Measurements from ENCODE around the gene SLC10A6.

The SLC10A6 gene

DNA sequence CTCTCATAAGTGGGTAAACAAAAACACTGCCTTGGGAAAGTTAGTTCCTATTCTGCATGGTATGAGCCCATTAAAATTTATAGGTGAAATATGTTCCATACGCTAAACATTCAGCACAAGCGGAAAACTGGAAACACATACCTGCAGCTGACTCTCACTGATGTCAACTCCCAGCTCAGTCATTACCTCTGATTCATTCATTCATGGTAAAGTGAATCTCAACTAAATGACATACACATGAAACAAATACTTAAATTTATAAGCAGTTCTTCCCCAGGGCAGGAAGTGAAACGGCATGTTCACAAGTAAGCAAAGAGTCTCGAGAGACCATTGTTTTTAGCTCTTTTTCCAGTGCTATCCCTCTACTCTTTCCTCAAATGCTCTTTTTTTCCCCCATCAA, 1.6 kb downstream of the SLC10A6 start:
- FAIRE-seq: no peak

DNA sequence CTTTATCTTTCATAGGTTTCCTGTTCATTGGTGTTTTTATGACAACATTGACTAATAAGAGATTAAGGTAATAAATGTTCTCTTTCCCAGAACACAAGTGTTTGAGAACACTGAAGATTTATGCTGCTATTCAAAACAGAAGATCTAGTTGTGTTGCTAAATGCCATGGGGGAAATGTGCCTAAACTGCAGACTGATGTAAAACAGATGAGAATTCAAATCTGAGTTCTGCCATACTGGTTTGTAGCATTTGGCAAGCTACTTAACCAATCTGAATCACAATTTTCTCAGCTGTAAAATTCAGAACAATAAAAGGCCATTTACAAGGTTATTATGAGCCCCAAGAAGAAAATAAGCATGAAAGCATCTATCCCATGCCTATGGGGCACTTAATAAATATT, 2.3 kb downstream of the SLC10A6 start:
- no peak for FAIRE-seq

DNA sequence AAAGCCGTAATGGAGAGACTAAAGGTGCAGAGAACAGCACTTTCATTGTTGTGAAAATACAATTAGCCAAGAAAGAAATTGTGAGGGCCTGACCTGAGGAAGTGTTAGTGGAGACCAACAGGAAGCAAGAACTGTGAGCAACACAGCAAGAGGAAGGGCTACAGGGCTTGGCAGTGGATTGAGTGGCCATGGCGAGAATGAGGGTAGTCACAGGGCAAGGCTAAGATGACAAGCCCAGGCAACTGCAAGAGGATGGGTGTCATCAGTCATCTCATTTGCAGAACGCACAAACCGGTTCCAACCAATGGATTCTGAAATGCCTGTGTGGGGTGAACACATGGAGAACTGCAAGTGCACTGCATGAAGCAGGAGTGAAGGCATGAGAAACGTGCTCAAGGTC, 3.6 kb downstream of the SLC10A6 start:
- no peak for FAIRE-seq

DNA sequence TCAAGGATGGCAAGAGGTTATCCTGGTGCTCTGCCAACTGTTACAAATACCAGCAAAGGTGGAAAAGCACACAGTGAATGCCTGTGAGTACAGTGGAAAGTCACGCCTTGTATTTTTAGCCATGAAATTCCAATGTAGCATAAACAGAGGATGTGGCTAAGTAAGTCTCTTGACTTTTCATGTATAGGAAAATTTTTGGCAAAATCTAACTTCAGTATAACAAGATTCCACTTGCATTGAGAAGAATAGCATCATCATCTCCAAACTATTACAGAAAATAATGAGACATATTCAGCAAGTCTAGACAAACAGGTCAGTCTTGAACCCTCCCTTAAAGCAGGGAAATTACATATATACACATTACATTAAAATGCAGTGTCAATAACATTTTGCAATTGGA, 7.9 kb downstream of the SLC10A6 start:
- FAIRE-seq: no peak

DNA sequence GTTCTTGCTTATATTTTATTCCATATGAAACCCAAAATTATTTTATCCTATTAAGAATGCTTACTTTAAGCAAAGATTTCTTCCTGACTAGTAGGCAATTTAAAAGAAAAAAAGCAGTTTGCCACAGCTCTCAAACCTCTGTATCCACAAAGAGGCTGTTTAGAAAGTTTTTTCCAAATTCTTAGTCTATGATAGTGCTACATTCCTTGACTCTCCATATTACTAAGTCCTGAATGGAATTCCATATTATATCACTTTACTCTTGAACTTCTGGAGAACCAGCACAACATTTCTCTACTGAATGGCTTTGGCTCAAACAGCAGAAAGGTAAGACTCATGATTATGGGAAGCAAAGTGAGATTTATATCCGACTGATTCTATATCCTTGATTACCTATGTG, 8.3 kb downstream of the SLC10A6 start:
- no peak for FAIRE-seq

DNA sequence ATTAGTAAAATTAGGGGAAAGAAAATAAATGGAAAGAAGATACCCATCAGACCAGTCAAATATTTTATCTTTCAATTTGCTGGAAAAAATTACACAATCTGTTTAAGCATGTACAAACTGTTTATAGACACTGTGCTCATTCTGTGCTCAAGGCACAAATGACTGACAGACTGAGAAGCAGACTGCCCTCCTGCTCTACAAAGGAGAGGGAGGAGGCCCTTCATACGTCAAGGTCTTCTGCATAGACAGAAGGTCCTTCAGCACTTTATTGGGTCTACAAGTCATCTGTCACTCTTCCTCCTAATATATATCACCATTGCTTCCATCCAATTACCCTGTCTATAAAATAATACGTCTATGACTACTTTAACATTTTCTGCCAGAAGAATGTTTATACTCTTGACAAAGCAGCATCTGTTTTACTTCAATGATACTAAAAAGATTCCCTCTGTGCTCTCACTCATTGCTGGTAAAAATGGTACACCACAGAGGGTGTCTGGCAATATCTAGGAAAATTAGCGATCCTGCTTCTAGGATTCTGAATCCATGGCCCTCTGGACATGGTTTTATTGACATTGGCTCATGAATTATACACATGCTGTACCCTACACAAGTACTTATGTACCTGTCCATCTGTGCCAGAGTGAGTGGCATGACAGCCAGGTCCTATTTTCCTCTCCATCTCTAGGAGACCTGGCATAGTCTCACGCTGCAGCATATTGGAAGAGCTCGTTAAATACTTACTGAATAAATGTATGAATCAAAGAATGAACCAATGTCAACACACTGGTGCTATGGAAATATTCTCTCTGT, 11.3 kb downstream of the SLC10A6 start:
- no peak for FAIRE-seq

DNA sequence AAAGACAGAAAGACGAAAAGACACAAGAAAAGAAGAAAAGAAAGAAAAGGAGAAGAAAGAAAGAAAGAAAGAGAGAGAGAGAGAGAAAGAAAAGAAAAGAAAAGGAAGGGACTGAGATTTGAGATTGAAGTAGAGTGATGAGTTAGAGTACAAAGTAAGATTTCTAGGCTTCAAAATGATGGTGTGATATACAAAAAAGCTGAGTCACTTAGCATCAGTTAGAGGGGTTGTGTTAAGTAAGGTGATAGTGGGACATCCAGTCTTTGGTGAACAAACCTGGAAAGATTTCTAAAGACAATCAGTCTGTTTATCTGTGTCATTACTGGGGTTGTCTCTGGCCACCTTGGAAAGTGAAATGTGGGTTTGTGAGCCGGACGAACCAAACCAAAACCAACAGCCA, 13.5 kb downstream of the SLC10A6 start:
- FAIRE-seq: no peak

DNA sequence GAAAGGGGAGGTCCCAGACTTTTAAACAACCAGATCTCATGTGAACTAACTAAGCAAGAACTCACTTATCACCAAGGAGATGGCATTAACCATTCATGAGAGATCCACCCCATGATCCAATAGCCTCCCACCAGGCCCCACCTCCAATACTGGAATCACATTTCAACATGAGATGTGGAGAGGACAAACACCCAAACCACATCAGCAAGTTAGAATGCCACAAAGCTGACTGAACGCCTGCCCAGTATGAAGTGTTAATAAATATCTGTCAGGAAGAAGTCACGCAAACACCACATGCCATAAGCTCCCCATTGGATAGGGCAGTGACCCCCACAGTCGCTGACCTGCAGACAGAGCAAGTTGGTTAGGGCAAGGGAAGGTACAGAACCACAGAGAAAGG, 14.3 kb downstream of the SLC10A6 start:
- no peak for FAIRE-seq

DNA sequence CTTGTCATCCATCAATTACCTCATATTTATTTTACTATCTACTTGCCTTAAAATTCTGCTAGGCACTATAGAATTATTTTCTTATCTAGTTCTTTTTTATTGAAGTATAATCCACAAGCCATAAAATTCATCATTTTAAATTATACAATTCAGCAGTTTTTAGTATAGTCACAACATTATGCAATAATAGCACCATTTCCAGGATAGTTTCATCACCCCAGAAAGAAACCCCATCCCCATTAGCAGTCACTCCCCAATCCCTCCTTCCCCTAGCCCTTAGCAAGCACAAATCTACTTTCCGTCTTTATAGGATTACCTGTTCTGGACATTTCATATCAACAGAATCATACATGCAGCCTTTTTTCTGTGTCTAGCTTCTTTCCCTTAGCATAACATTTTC, 15.6 kb downstream of the SLC10A6 start:
- no peak for FAIRE-seq

DNA sequence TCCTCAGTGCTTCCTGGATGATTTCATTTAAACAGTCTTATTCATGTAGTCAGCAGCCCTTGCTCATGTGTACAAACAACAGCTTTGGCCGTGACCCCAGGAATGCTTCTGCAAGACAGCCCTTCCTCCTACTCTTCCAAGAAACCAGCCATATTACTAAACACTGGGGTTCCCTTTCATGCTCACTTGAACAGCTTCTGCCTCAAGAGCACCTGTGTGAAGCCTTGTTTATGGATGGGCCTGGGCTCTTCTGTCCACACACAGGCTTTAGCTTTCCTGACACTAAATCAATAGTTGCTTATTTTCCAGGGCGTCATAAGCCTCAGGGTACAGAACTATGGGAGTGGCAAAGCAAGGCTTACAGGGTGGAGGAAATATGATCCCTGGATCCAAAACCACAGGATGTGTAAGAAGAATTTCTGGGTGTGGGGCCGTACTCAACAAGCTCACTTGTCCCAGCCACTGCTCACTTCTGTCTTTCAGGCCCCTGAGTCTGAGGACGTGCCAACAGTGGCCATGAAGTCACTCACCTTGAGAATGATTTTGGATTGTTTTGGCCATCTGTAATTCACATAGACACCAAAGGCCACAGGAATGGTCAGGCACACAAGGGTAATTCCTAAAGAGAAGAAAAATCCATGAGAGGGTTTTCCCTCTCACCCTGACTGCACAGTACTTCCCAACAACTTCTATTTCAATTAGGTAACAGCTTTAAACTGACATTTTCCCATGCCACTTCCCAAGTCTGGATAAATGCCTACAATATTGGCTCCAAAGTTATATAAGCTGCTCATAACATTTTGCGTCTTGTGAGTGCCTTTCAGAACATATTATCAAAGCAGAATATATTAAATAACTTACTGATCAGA, 17.7 kb downstream of the SLC10A6 start:
- no peak for FAIRE-seq

DNA sequence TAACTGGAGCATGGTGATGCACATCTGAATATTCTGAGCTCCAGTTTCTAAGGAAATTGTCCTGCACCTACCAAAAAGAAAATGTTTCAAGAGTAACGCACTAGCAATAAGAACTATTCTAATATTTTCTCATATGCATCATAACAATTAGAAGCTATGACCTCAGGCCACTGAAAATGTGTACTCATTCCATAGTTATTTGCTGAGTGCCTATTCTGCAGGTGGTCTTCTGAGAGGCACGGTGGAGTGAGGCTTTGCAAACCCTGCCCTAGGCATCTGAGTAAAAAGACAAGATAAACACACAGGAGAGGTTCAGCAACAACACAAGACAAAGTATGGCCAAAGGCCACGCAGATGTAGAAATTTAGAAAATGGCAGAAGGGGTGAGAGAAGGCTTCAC, 23.7 kb downstream of the SLC10A6 start:
- no peak for FAIRE-seq

DNA sequence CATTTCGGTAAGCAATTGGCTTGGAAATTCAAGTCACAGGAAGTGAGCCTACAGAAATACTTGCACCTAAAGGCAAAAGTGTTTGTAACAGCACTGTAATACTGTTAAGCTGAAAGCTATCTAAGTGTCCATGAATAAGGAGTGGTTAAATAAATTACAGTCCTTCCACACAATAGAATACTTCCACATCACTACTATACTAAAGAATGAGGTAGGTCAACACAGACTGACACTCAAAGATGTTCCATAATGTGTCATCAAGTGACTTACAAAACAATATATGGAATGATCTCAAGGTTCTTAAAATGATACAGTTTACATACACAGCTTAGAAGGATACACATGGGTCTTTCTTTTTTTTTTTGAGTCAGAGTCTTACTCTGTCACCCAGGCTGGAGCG, 27.0 kb downstream of the SLC10A6 start:
- no peak for FAIRE-seq

DNA sequence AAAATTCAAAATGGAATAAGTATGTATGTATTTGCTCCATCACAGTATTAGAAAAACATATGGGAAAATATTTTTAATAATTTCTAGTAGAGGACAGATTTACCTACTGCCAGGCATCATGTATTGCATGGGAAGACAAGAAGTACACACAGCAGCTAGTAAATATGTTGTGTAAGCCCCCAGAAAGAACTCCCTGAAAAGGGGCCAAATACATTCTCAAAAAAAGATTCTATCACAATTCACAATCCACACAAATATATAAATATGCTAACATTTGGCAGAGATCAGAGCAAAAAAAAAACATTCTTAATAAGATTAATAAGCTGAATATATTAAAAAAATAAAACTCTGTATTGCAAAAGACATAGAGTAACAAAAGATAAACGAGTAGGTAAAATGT, 28.0 kb downstream of the SLC10A6 start:
- no peak for FAIRE-seq

DNA sequence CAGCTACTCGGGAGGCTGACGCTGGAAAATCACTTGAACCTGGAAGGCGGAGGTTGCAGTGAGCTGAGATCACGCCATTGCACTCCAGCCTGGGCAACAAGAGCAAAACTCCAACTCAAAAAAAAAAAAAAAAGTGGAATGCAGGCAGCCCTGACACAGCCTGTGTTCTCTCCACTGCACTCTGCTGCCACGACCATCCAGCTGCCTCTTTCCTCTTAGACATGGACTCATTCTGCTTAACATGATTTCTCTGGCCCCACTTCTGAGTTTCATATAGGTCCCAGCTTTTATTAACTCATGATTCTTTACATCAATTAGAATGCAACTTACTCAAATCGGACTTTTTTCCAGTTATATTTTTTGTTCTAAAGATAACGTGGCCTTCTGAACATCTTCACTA, 29.6 kb downstream of the SLC10A6 start:
- FAIRE-seq: no peak

DNA sequence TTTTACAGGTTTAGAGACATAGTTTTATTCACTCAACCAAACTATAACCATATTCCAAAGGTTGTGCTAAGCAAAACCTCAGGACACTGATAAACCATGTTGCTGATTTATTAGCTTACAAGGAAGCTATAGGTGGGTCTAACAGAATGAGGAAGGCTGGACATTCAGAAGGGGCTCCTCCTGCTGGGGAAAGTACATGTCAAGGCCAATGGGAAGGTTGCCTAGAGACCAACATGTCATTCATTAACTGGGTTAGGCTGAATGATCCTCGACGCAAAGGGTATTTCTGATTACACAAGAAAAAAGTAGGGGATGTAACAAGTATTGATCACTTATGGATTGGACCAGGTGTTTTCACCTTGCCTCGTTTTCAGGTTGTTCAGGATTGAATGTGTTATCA, 30.3 kb downstream of the SLC10A6 start:
- no peak for FAIRE-seq

DNA sequence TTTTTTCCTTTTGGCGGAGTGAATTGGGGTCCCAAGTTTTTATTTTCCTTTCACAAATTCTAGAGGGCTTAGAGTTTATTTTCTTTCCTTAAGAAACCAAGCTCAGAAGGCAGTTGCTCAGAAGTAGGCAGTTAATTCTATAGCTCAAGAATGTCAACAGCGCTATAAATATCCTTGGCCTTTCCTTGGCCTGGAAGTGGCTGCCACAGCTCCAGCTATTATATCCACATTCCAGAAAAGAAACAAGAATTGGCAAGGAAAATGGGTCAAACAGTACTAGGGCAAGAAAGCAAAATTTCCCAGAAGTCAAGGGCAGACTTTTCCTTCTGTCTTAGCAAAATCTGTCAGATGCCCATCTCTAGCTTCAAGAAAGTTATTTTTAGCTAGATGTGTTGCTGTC, 31.0 kb downstream of the SLC10A6 start:
- no peak for FAIRE-seq

DNA sequence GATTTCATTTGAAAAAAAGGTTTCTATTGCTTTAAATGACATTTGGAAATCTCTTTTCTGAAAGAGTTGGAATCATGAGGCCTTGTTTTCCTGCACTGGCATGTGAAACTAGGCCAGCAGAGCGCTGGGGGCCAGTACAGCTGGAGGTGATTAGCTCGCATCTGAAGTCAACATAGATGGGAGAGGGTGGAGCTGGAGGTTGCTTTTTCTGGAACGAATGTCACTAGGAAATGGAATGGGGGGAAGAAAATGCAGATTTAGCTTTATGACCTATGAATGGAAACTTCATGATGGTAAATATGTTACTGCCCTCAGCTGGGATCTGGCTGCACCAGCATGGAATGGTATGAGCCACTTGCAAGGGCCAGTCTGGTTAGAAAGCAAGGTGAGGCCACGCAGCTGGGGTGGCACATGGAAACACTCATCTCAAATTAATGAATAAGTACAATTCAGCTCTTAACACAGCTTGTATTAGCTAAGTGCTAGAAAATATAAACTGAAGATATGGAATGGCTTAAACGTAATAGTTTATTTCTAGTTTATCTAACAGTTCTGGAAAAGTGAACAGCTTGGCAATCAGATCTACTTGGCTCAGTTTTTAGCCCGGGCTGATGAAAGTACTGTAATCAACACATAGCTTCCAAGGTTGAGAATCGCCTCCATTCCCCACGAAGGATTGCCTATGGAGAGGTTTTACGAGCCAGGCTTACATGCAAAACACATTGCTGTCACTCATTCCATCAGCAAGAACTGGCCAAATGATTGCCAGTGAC, 32.5 kb downstream of the SLC10A6 start:
- FAIRE-seq: no peak

DNA sequence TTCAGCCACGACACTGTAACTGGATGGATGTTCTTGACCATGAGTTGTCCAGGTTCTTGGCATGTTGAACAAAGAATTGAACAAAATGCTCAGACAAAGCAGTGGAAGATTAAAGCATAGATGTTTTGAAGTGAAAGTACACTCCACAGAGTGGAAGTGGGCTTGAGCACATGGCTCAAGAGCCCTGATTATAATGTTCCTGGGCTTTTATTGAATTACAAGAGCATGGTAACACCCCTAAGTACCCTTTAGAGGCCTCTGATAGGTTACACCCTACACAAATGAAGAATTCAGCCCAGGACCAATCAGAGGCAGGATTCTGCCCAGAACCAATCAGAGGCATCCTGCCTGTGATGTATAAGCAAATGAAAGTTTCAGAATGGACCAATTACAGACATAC, 33.5 kb downstream of the SLC10A6 start:
- no peak for FAIRE-seq

DNA sequence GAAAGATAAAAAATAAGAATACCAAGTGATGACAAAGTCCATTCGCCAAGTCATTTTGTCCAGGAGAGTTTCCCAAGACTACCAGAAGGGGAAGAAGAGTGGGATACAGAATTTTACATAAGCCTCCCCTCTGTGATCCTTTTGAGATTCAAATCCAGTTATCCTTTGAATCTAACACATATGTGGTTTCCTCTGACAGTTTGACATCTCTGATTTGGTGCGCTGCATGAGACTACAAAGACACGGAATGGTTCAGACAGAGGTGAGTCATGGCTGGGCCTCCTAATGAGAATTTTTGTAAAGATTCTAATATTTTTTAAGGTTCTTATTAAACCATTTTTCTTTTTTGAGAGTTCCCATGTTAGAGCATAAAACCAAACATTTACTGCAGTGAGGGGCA, 38.3 kb downstream of the SLC10A6 start:
- FAIRE-seq: no peak

DNA sequence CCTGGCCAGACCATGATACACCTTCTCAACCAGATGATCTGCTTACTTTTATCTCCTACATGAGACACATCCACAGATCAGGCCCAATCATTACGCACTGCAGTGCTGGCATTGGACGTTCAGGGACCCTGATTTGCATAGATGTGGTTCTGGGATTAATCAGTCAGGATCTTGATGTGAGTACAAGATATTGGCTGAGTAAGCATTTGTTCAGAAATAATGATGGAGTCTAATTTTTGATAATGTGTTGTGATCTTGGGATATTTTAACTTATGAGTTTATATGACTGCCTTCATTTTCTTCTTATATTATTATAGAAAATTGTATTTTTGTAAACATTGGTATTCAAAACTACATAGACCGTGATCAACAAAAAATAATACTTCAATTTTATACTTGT, 39.4 kb downstream of the SLC10A6 start:
- FAIRE-seq: no peak

DNA sequence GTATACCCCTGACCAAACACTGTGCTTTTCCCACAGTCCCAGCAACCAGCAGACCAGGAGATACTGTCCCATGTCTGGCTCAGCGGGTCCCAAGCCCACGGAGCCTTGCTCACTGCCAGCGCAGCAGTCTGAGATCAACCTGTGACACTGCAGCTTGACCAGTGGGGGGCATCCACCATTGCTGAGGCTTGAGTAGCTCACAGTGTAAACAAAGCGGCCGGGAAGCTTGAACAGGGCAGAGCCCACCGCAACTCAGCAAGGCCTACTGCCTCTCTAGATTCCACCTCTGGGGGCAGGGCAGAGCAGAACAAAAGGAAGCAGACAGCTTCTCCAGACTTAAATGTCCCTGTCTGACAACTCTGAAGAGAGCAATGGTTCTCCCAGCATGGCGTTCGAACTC, 58.1 kb downstream of the SLC10A6 start:
- FAIRE-seq: no peak

DNA sequence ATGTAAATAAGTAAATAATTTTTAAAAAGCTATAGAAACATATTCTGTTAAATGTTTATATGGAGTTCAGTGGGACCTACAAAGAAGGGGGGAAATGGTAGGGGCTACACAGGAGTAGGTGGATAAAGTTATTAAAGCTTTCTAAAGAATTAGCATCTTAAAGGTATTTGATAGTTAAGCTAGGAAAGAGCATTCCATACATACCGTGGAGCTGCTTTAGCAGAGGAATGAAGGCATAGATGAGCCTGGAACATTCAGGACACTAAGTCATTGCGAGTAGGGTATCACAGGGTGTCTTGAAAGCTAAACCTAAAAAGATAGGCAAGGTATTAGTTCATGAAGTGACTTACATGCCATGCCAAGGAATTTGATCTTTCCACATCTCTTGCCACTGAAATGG, 60.4 kb downstream of the SLC10A6 start:
- no peak for FAIRE-seq

DNA sequence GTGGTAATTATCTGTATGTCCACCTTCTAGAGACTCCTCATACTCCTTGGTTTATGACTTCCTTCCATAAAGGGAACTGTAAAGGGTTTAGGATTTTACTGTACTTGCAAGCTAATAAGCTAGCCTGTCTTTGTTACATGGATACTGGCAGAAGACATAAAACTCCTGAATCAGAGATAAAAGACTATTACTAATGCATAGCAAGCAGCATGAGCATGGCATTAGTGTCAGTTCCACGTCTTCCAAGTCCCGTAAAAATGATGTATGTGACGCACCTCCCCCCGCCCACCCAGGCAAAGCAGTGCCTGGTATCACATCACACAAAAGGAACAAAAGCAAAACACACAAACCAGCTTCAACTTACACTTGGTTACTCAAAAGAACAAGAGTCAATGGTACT, 71.0 kb downstream of the SLC10A6 start:
- no peak for FAIRE-seq

DNA sequence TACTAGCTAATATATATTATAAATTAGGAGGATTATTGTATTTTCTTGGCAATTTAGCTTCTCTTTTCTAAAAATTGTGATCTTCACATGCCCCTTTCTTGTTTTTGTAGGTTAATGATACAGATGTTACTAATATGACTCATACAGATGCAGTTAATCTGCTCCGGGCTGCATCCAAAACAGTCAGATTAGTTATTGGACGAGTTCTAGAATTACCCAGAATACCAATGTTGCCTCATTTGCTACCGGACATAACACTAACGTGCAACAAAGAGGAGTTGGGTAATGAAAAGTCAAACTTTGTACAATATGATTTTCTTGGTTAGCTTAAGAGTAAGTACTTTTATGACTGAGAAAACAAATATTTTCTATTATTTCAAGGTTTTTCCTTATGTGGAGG, 74.1 kb downstream of the SLC10A6 start:
- FAIRE-seq: no peak

Data from A204.1 (cell line).